ENCODE results near the gene CPXM1. TPM values are rescaled to one million over a fixed set of nuclear protein-coding genes. Genes with fewer than 3 reads are reported as not detected.

CPXM1 gene
- total and polyA plus RNA-seq, 9 of the 15 experiments (the other 6 are each of a cell fraction or from before 2014, with no cell fraction given) = 0.04 to 1.1 (median 0.37) TPM; not detected in 2

DNA sequence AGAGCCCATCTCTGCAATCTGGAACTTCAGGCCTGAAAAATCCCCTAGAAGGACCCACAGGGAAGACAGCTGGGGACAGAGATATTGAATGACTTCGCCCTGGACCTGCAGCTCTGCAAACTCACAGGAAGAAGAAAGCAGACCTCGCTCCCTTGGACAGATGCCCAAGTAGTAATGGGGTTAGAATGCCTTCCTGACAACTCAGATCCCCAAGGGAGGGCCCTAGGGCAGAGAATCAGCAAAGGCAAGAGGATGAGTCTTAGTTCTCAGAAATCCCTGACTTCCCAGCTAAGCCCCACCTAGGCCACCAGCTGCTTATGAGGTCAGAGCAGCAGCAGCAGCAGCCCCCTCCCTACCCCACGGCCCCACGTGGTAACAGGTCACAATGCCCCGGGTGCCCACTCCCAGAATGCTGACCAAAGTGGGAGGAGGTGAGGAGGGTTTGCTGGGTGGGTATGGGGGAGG, 14.2 kb upstream of the CPXM1 start, which contains the start of gene C20orf141:
Gene C20orf141, plus strand, starts transcription at position 401 of the 465 bp plus-strand sequence. CDS start 198 bp downstream, outside the sequence.
- H3K27ac ChIP-seq (ENCODE audit: extremely low read depth, low read depth, low read length) = no peak within 1 kb of the TSS
- TF ChIP-seq, protein P1, sequence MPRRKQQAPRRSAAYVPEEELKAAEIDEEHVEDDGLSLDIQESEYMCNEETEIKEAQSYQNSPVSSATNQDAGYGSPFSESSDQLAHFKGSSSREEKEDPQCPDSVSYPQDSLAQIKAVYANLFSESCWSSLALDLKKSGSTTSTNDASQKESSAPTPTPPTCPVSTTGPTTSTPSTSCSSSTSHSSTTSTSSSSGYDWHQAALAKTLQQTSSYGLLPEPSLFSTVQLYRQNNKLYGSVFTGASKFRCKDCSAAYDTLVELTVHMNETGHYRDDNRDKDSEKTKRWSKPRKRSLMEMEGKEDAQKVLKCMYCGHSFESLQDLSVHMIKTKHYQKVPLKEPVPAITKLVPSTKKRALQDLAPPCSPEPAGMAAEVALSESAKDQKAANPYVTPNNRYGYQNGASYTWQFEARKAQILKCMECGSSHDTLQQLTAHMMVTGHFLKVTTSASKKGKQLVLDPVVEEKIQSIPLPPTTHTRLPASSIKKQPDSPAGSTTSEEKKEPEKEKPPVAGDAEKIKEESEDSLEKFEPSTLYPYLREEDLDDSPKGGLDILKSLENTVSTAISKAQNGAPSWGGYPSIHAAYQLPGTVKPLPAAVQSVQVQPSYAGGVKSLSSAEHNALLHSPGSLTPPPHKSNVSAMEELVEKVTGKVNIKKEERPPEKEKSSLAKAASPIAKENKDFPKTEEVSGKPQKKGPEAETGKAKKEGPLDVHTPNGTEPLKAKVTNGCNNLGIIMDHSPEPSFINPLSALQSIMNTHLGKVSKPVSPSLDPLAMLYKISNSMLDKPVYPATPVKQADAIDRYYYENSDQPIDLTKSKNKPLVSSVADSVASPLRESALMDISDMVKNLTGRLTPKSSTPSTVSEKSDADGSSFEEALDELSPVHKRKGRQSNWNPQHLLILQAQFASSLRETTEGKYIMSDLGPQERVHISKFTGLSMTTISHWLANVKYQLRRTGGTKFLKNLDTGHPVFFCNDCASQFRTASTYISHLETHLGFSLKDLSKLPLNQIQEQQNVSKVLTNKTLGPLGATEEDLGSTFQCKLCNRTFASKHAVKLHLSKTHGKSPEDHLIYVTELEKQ (CRISPR knock-in tag; IDR thresholded peaks at IDR 0.05) = no peak
- TF ChIP-seq ZNF785 (CRISPR knock-in tag; IDR thresholded peaks at IDR 0.05) (no peak), ZNF143 (CRISPR knock-in tag; IDR thresholded peaks at IDR 0.05) (no peak), ZNF12 (CRISPR knock-in tag; IDR thresholded peaks at IDR 0.05) (no peak), ZKSCAN3 (CRISPR knock-in tag; IDR thresholded peaks at IDR 0.05) (no peak), SIX5 (IDR thresholded peaks at IDR 0.05; ENCODE audit: borderline replicate concordance in 1 of 2, insufficient read depth in 1 of 2, low read depth in 1 of 2, low read length in 2 of 2) (no peak), POLR3A (IDR thresholded peaks at IDR 0.05; ENCODE audit: borderline replicate concordance, extremely low read depth, insufficient read depth, insufficient read length) (no peak), STAT5B (CRISPR knock-in tag; IDR thresholded peaks at IDR 0.05) (no peak), TCF7L2 (IDR thresholded peaks at IDR 0.05; ENCODE audit: low read depth, low read length) (no peak), NFIX (CRISPR knock-in tag; IDR thresholded peaks at IDR 0.05; ENCODE audit: low read depth) (no peak), CHD4 (IDR thresholded peaks at IDR 0.05; ENCODE audit: insufficient read depth, insufficient replicate concordance, low read depth, low read length, poor library complexity, severe bottlenecking) (no peak), XRCC5 (IDR thresholded peaks at IDR 0.05; ENCODE audit: low read depth, low read length) (no peak)
- TF ChIP-seq, protein P2, sequence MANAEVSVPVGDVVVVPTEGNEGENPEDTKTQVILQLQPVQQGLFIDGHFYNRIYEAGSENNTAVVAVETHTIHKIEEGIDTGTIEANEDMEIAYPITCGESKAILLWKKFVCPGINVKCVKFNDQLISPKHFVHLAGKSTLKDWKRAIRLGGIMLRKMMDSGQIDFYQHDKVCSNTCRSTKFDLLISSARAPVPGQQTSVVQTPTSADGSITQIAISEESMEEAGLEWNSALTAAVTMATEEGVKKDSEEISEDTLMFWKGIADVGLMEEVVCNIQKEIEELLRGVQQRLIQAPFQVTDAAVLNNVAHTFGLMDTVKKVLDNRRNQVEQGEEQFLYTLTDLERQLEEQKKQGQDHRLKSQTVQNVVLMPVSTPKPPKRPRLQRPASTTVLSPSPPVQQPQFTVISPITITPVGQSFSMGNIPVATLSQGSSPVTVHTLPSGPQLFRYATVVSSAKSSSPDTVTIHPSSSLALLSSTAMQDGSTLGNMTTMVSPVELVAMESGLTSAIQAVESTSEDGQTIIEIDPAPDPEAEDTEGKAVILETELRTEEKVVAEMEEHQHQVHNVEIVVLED (CRISPR knock-in tag; IDR thresholded peaks at IDR 0.05) = no peak
- TF ChIP-seq, protein P3, sequence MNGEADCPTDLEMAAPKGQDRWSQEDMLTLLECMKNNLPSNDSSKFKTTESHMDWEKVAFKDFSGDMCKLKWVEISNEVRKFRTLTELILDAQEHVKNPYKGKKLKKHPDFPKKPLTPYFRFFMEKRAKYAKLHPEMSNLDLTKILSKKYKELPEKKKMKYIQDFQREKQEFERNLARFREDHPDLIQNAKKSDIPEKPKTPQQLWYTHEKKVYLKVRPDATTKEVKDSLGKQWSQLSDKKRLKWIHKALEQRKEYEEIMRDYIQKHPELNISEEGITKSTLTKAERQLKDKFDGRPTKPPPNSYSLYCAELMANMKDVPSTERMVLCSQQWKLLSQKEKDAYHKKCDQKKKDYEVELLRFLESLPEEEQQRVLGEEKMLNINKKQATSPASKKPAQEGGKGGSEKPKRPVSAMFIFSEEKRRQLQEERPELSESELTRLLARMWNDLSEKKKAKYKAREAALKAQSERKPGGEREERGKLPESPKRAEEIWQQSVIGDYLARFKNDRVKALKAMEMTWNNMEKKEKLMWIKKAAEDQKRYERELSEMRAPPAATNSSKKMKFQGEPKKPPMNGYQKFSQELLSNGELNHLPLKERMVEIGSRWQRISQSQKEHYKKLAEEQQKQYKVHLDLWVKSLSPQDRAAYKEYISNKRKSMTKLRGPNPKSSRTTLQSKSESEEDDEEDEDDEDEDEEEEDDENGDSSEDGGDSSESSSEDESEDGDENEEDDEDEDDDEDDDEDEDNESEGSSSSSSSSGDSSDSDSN (IDR thresholded peaks at IDR 0.05; ENCODE audit: borderline replicate concordance in 1 of 2, low read depth in 2 of 2, low read length in 2 of 2) = no peak

More for the DNA sequence above, 14.2 kb upstream of the CPXM1 start, which contains the start of gene C20orf141:
- H4K20me1 ChIP-seq (replicated peaks; ENCODE audit: control insufficient read depth, insufficient read depth, low read length) = no peaks in the 10 kb centered on the region
- intact Hi-C loops (cut with micrococcal nuclease) = no loop called here
- ChIA-PET CTCF (ENCODE audit: low intra/inter-chr PET ratio) (no interaction called here), POLR2A (interaction anchor here (0.7 kb wide), 1 partner anchor 10 kb away, joined by 3 read pairs; no protein-coding TSS in a partner anchor)
- H3K4me1 ChIP-seq (replicated peaks in 1 of 2; ENCODE audit: control insufficient read depth in 2 of 2, insufficient read depth in 2 of 2, low read length in 2 of 2) = peaks cover under 1 to 18% of the 10 kb centered on the region in 2 experiments; a peak in 4 of 5 replicates
- H3K79me2 ChIP-seq (ENCODE audit: control insufficient read depth, insufficient read depth, low read length) = no peaks in the 10 kb centered on the region
- no peak within 1 kb of the TSS for H3K4me3 ChIP-seq
- peak within 1 kb of the TSS in 1 of 2 experiments; percentile 45; a peak in 1 of 4 replicates for H3K9ac ChIP-seq (ENCODE audit: insufficient read depth in 1 of 2, low read depth in 2 of 2, low read length in 2 of 2)
- WGBS (ENCODE audit: insufficient coverage, low coverage, missing lambda C conversion rate) = 3% methylated on average over 5 of the region's 5 CpGs
- H3K36me3 ChIP-seq (ENCODE audit: control insufficient read depth, insufficient read depth, low read length) = no peaks in the 10 kb centered on the region
- no peak within 1 kb of the TSS for H3K4me2 ChIP-seq (ENCODE audit: insufficient read depth, low read length)
- DNase-seq (ENCODE audit: extremely low read depth in 1 of 4, low spot score in 3 of 4) (peak in 2 of 4 experiments; percentile 35 to 68), ATAC-seq (peak; percentile 57), FAIRE-seq (peak; percentile 58)
- H3K9me3 ChIP-seq (replicated peaks; ENCODE audit: control insufficient read depth, insufficient read depth, low read depth, low read length) = 0 out of 2 replicates have a peak, but pooled peaks cover 2% of the 10 kb centered on the region
- H3K27me3 ChIP-seq (ENCODE audit: control insufficient read depth in 2 of 2, insufficient read depth in 2 of 2, low read length in 2 of 2) = no peaks in the 10 kb centered on the region
- BruUV-seq (replicated peaks) = no TSS peak
- H2AFZ ChIP-seq (ENCODE audit: low read depth, low read length) = no peak within 1 kb of the TSS
- in situ Hi-C loops (cut with MboI) = no loop called here
- peaks cover 3% of the 10 kb centered on the region for H3K9me1 ChIP-seq (ENCODE audit: control insufficient read depth, insufficient read depth, low read length)

All from K562 (cell line).